Neuronal stem cell (in vitro differentiated cells): Measurements from ENCODE around the gene HERPUD2.
"Not testable (repeated sequence)": the region's sequence is repeated elsewhere in the genome, so short reads cannot be mapped to it uniquely, and the experiment has no call there.

Source experiments
- DNase-seq: peaks from one replicate; pipeline ENCODE4 v3.0.0-alpha.2; 2013; ENCODE audit warnings: low spot score
- H2AFZ ChIP-seq: one replicate; pipeline ENCODE4 v1.6.1; 2013; ENCODE audit warnings: mild to moderate bottlenecking, low read length, inconsistent platforms
- H2AK5ac ChIP-seq: 2 replicates; pipeline ENCODE4 v1.6.1; 2013; ENCODE audit warnings: low read depth, mild to moderate bottlenecking, inconsistent platforms, low read length, moderate library complexity, mixed read lengths
- H2BK120ac ChIP-seq: 2 replicates; pipeline ENCODE4 v1.6.1; 2013; ENCODE audit warnings: low read depth, mild to moderate bottlenecking, inconsistent platforms, low read length, moderate library complexity, mixed read lengths
- H2BK12ac ChIP-seq: one replicate; pipeline ENCODE4 v1.6.1; 2013; ENCODE audit warnings: low read length, inconsistent platforms
- H2BK15ac ChIP-seq: 2 replicates; pipeline ENCODE4 v1.6.1; 2013; ENCODE audit warnings: mild to moderate bottlenecking, low read length, inconsistent platforms, mixed read lengths
- H2BK5ac ChIP-seq: one replicate; pipeline ENCODE4 v1.6.1; 2013; ENCODE audit warnings: inconsistent platforms, mild to moderate bottlenecking, low read length, moderate library complexity
- H3K14ac ChIP-seq: one replicate; pipeline ENCODE4 v1.6.1; 2013; ENCODE audit warnings: low read length, inconsistent platforms
- H3K18ac ChIP-seq: 2 replicates; pipeline ENCODE4 v1.6.1; 2013; ENCODE audit warnings: low read length, inconsistent platforms
- H3K23ac ChIP-seq: 2 replicates; pipeline ENCODE4 v1.6.1; 2013; ENCODE audit warnings: low read depth, mild to moderate bottlenecking, mixed read lengths, low read length, inconsistent platforms; ENCODE audit not compliant: poor library complexity
- H3K27ac ChIP-seq: replicated peaks from 3 replicates; pipeline ENCODE4 v1.5.1; 2013; ENCODE audit warnings: low read length, inconsistent platforms
- H3K27me3 ChIP-seq, 3 experiments: 2 replicates each; pipeline ENCODE4 v1.6.1; 2013; ENCODE audit warnings: low read length in 3 of 3, mild to moderate bottlenecking in 2 of 3, inconsistent platforms in 1 of 3, low read depth in 1 of 3, mixed read lengths in 1 of 3, moderate library complexity in 1 of 3; ENCODE audit not compliant: control insufficient read depth in 3 of 3, insufficient read depth in 3 of 3
- H3K36me3 ChIP-seq, 2 donors: replicated peaks in 1 of 2; 2 replicates each; pipeline ENCODE4 v1.6.1; 2013; ENCODE audit warnings: low read length in 2 of 2; ENCODE audit not compliant: control insufficient read depth in 2 of 2, insufficient read depth in 2 of 2
- H3K4ac ChIP-seq: 2 replicates; pipeline ENCODE4 v1.6.1; 2013; ENCODE audit warnings: inconsistent platforms, mild to moderate bottlenecking, low read length, moderate library complexity
- H3K4me1 ChIP-seq, 2 donors: 1 replicate in 1 of 2; 2 replicates in 1 of 2; pipeline ENCODE4 v1.6.1; 2013; ENCODE audit warnings: low read length in 2 of 2, low read depth in 1 of 2; ENCODE audit not compliant: control insufficient read depth in 2 of 2, insufficient read depth in 1 of 2
- H3K4me2 ChIP-seq: one replicate; pipeline ENCODE4 v1.6.1; 2013; ENCODE audit warnings: mild to moderate bottlenecking, low read length, inconsistent platforms; ENCODE audit not compliant: insufficient read depth, poor library complexity, severe bottlenecking
- H3K4me3 ChIP-seq, 2 donors: 2 replicates each; pipeline ENCODE4 v1.5.1; 2013; ENCODE audit warnings: low read length in 2 of 2, mild to moderate bottlenecking in 2 of 2, inconsistent platforms in 1 of 2, moderate library complexity in 1 of 2
- H3K79me1 ChIP-seq: one replicate; pipeline ENCODE4 v1.6.1; 2013; ENCODE audit warnings: low read depth, mild to moderate bottlenecking, inconsistent platforms, low read length, moderate library complexity
- H3K9ac ChIP-seq: one replicate; pipeline ENCODE4 v1.6.1; 2013; ENCODE audit warnings: mild to moderate bottlenecking, low read depth, low read length, inconsistent platforms; ENCODE audit not compliant: poor library complexity
- H3K9me3 ChIP-seq, 2 donors: replicated peaks in 1 of 2; 2 replicates each; pipeline versions ENCODE3 to v1.6.1; 2013; ENCODE audit warnings: low read length in 2 of 2, mild to moderate bottlenecking in 2 of 2, inconsistent platforms in 1 of 2, low read depth in 1 of 2, mixed read lengths in 1 of 2, moderate library complexity in 1 of 2; ENCODE audit not compliant: control insufficient read depth in 2 of 2, insufficient read depth in 1 of 2
- H4K8ac ChIP-seq: one replicate; pipeline ENCODE4 v1.6.1; 2013; ENCODE audit warnings: low read depth, mild to moderate bottlenecking, inconsistent platforms, low read length, moderate library complexity
- H4K91ac ChIP-seq: one replicate; pipeline ENCODE4 v1.6.1; 2013; ENCODE audit warnings: low read length, low read depth, mild to moderate bottlenecking, inconsistent platforms; ENCODE audit not compliant: poor library complexity
- WGBS, 2 donors: extraction: QIAGEN DNeasy Blood & Tissue Kit; methylation state at CpG; one replicate each; pipeline ENCODE4 v1.1.7; 2013; ENCODE audit warnings: missing lambda C conversion rate in 2 of 2, mixed read lengths in 1 of 2; ENCODE audit not compliant: insufficient read length in 2 of 2, insufficient replicate concordance in 1 of 2; ENCODE audit errors: extremely low coverage in 2 of 2; 5-methylcytosine and 5-hydroxymethylcytosine counted together

The HERPUD2 gene

GRCh38 chr7:35670856-35671569 lies 23.9 kb downstream of the HERPUD2 start:
- H3K27ac ChIP-seq = no peak overlapping the region
- WGBS, 2 donors = no CpG with 5 or more reads among the region's 3 CpGs

DNA sequence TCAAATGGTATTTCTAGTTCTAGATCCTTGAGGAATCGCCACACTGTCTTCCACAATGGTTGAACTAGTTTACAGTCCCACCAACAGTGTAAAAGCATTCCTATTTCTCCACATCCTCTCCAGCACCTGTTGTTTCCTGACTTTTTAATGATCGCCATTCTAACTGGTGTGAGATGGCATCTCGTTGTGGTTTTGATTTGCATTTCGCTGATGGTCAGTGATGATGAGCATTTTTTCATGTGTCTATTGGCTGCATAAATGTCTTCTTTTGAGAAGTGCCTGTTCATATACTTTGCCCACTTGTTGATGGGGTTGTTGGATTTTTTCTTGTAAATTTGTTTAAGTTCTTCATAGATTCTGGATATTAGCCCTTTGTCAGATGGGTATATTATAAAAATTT lies 34.5 kb downstream of the HERPUD2 start:
- not testable (repeated sequence) for H4K91ac ChIP-seq, H3K27me3 ChIP-seq, H3K27ac ChIP-seq, H2BK15ac ChIP-seq, H3K4me1 ChIP-seq, H3K23ac ChIP-seq, H3K4me2 ChIP-seq, H2BK120ac ChIP-seq, DNase-seq, H2AK5ac ChIP-seq, H3K14ac ChIP-seq, H3K79me1 ChIP-seq, H2BK5ac ChIP-seq, H3K4ac ChIP-seq, H2AFZ ChIP-seq, H3K18ac ChIP-seq, H3K9ac ChIP-seq, H3K4me3 ChIP-seq, H4K8ac ChIP-seq, H2BK12ac ChIP-seq
- Histone ChIP-seq H3K9me3 (peaks cover 2 to 12% of the 10 kb centered on the region in 2 donors), H3K36me3 (peaks cover 4 to 23% of the 10 kb centered on the region in 2 donors)
- WGBS, 2 donors = no CpG with 5 or more reads among the region's 4 CpGs

More at GRCh38 chr7:35670856-35671569, 23.9 kb downstream of the HERPUD2 start:
- Histone ChIP-seq H2BK12ac (no peak overlapping the region), H4K91ac (no peak overlapping the region), H3K4me3 (no peak overlapping the region), H3K4ac (no peak overlapping the region), H3K23ac (no peak overlapping the region), H2AK5ac (no peak overlapping the region), H3K9me3 (peaks cover 4 to 16% of the 10 kb centered on the region in 2 donors), H2BK5ac (no peak overlapping the region), H4K8ac (no peak overlapping the region), H2BK120ac (no peak overlapping the region), H3K27me3 (no peaks in the 10 kb centered on the region), H3K9ac (no peak overlapping the region), H3K18ac (no peak overlapping the region), H3K4me2 (no peak overlapping the region), H3K4me1 (peaks cover 2 to 6% of the 10 kb centered on the region in 2 donors), H3K79me1 (no peaks in the 10 kb centered on the region), H2AFZ (no peak overlapping the region), H3K14ac (no peak overlapping the region), H3K36me3 (peaks cover 9 to 55% of the 10 kb centered on the region in 2 donors), H2BK15ac (no peak overlapping the region)
- DNase-seq = no peak

DNA sequence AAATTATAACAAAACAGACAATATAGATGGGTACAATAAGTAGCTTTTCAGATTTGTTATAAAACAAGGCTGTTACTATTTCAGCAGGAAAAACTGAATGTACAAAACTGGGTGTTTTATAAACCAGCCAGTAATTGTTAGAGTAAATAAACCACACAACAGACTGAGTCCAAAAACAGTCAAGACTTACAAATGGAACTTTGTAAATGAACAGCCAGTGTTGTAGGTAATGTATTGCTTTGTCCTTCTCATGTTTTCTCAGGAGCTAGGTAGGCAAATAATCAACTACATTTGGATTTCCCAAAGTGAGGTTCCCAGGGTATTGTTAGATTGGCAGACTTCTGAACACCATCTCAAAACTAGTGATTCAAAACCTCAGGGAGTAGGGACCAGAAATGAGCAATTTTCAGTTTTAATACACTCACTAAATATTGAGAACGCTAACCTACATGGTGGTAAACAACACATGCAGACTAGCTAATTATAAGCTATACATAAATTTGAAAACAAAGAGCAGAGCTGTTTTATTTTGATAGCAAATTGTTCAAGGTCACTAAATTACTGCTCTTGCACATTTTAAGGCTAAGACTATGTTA lies 36.2 kb downstream of the HERPUD2 start:
- Histone ChIP-seq H3K9me3 (peaks cover 1 to 11% of the 10 kb centered on the region in 2 donors), H3K23ac (no peak overlapping the region), H3K36me3 (peaks cover 0 to 12% of the 10 kb centered on the region in 2 donors), H3K4ac (no peak overlapping the region), H3K9ac (no peak overlapping the region), H3K4me2 (no peak overlapping the region), H3K27me3 (no peaks in the 10 kb centered on the region), H3K79me1 (no peaks in the 10 kb centered on the region), H2BK12ac (no peak overlapping the region), H3K27ac (no peak overlapping the region), H4K8ac (no peak overlapping the region), H2BK120ac (no peak overlapping the region), H2AFZ (no peak overlapping the region), H2AK5ac (no peak overlapping the region), H4K91ac (no peak overlapping the region), H3K4me3 (no peak overlapping the region), H3K4me1 (no peaks in the 10 kb centered on the region), H3K18ac (no peak overlapping the region), H2BK5ac (no peak overlapping the region), H3K14ac (no peak overlapping the region), H2BK15ac (no peak overlapping the region)
- no CpG with 5 or more reads among the region's 1 CpG for WGBS, 2 donors
- DNase-seq = no peak

DNA sequence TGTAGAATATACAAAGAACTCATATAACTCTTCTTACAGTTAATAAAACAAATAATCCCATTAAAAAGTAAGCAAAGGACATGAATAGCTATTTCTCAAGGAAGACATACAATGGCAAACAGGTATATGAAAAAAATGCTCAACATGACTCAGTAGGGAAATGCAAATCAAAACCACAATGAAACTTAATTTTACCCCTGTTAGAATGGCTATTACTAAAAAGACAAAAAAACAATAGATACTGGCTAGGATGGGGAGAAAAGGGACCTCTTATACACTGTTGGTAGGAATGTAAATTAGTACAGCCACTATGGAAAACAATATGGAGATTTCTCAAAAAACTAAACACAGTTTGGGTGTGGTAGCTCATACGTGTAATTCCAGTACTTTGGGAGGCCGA lies 37.8 kb downstream of the HERPUD2 start:
- Histone ChIP-seq H3K23ac (no peak overlapping the region), H3K79me1 (peaks cover 2% of the 10 kb centered on the region), H3K27me3 (no peaks in the 10 kb centered on the region), H3K4me1 (no peaks in the 10 kb centered on the region), H3K9ac (no peak overlapping the region), H3K14ac (no peak overlapping the region), H3K4ac (no peak overlapping the region), H4K8ac (no peak overlapping the region), H2BK15ac (no peak overlapping the region), H3K18ac (no peak overlapping the region), H2AK5ac (no peak overlapping the region), H3K4me3 (no peak overlapping the region), H2BK12ac (no peak overlapping the region), H4K91ac (no peak overlapping the region), H2AFZ (no peak overlapping the region), H3K27ac (no peak overlapping the region), H3K4me2 (no peak overlapping the region), H2BK5ac (no peak overlapping the region), H2BK120ac (no peak overlapping the region), H3K9me3 (peaks cover 2 to 24% of the 10 kb centered on the region in 2 donors), H3K36me3 (peaks cover 0 to 14% of the 10 kb centered on the region in 2 donors)
- DNase-seq = no peak
- whole genome bisulfite sequencing, 2 donors = no CpG with 5 or more reads among the region's 2 CpGs
